GM18508 (cell line): ENCODE data around the gene RTN4R.

Source experiments
- ATAC-seq: cut with Tn5 transposase; IDR thresholded peaks from one replicate; pipeline ENCODE4 v1.9.1; 2021; ENCODE audit warnings: moderate number of reproducible peaks; ENCODE audit not compliant: insufficient read depth, unreplicated experiment

RTN4R gene

GRCh38 chr22:20259327-20259688 is 8.8 kb downstream of the RTN4R start:
- no peak for ATAC-seq

GRCh38 chr22:20258584-20259326 is 9.4 kb downstream of the RTN4R start:
- ATAC-seq, result no peak

- no peak for ATAC-seq
Observed at GRCh38 chr22:20258021-20258299, 10.2 kb downstream of the RTN4R start.

GRCh38 chr22:20257212-20258020 is 10.7 kb downstream of the RTN4R start:
- no peak for ATAC-seq

- no peak for ATAC-seq
Observed at GRCh38 chr22:20256551-20257211, 11.4 kb downstream of the RTN4R start.

GRCh38 chr22:20256027-20256426 is 12.1 kb downstream of the RTN4R start:
- no peak for ATAC-seq

- no peak for ATAC-seq
Observed at GRCh38 chr22:20254975-20255946, 12.9 kb downstream of the RTN4R start.

- no peak for ATAC-seq
Observed at GRCh38 chr22:20253161-20253560, 15.0 kb downstream of the RTN4R start.

GRCh38 chr22:20251981-20252380 is 16.1 kb downstream of the RTN4R start:
- no peak for ATAC-seq

- ATAC-seq, result no peak
Observed at GRCh38 chr22:20251491-20251890, 16.6 kb downstream of the RTN4R start.

GRCh38 chr22:20249797-20250354 is 18.2 kb downstream of the RTN4R start:
- ATAC-seq, result no peak

GRCh38 chr22:20248461-20248978 is 19.6 kb downstream of the RTN4R start:
- ATAC-seq, result no peak

- no peak for ATAC-seq
Observed at GRCh38 chr22:20247608-20248171, 20.4 kb downstream of the RTN4R start.

- no peak for ATAC-seq
Observed at GRCh38 chr22:20247010-20247505, 21.1 kb downstream of the RTN4R start.

- ATAC-seq, result no peak
Observed at GRCh38 chr22:20246368-20247009, 21.6 kb downstream of the RTN4R start.

- no peak for ATAC-seq
Observed at GRCh38 chr22:20245577-20246367, 22.3 kb downstream of the RTN4R start.

GRCh38 chr22:20244691-20245576 is 23.2 kb downstream of the RTN4R start:
- ATAC-seq, result no peak
